Neural cell (in vitro differentiated cells): ENCODE measurements around the gene PADI2.

Experiments
- EP300 ChIP-seq: fragments of 450-650 bp; conservative IDR thresholded peaks from 2 replicates; pipeline ENCODE4 v1.6.1; 2014; ENCODE audit warnings: antibody characterized with exemption, mild to moderate bottlenecking, moderate library complexity; ENCODE audit not compliant: poor library complexity, severe bottlenecking
- EZH2 ChIP-seq: fragments of 200-600, 300-800 bp; shearing (Covaris generic), sonication (generic); IDR thresholded peaks from 2 replicates; pipeline ENCODE4 v1.6.1; 2014; ENCODE audit warnings: antibody characterized with exemption, low read length, borderline replicate concordance, mild to moderate bottlenecking; ENCODE audit not compliant: insufficient read depth, poor library complexity, severe bottlenecking
- POLR2AphosphoS5 ChIP-seq: IDR thresholded peaks from 2 replicates; pipeline ENCODE4 v1.6.1; 2012
- RAD21 ChIP-seq: fragments of 450-650 bp; conservative IDR thresholded peaks from 2 replicates; pipeline ENCODE4 v1.6.1; 2014; ENCODE audit warnings: antibody characterized with exemption, mild to moderate bottlenecking, moderate library complexity
- SMC3 ChIP-seq: fragments of 450-650 bp; conservative IDR thresholded peaks from 2 replicates; pipeline ENCODE4 v1.6.1; 2014; ENCODE audit warnings: antibody characterized with exemption, mild to moderate bottlenecking, moderate library complexity; ENCODE audit not compliant: poor library complexity
- TAF1 ChIP-seq: IDR thresholded peaks from 2 replicates; pipeline ENCODE4 v1.6.1; 2012; ENCODE audit warnings: low read depth
- TF ChIP-seq, protein P1 (sequence below): fragments of 450-650 bp; IDR thresholded peaks from 2 replicates; pipeline ENCODE4 v1.5.1; 2014; ENCODE audit warnings: antibody characterized with exemption, mild to moderate bottlenecking, moderate library complexity; ENCODE audit not compliant: poor library complexity, severe bottlenecking
- TF ChIP-seq, protein P2 (sequence below): IDR thresholded peaks from 2 replicates; pipeline ENCODE4 v1.6.1; 2012; ENCODE audit warnings: borderline replicate concordance

DNA sequence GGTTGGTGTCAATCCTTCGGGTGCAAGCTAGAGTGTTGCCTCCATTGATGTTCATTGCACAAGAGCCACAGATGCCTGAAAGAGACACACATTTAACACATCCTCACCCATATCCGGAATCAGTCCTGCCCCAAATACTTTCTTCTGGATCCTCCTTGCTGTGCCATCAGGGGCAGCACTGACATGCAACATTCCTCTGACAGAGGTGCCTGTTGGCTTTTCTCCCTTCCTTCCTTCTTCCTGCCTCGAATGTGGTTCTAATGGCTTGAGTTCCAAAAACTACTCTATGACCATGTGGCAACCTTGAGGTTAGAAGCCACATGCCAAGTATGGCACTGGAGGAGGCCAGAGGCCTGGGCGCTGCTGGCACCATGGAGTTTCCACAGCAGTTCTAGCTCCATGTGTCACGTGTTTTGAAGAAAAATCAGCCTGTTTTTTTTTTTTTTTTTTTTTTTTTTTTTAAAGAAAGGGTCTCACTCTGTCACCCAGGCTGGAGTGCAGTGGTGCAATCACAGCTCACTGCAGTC is 90.5 kb downstream of the PADI2 start:
- TF ChIP-seq, protein P1, sequence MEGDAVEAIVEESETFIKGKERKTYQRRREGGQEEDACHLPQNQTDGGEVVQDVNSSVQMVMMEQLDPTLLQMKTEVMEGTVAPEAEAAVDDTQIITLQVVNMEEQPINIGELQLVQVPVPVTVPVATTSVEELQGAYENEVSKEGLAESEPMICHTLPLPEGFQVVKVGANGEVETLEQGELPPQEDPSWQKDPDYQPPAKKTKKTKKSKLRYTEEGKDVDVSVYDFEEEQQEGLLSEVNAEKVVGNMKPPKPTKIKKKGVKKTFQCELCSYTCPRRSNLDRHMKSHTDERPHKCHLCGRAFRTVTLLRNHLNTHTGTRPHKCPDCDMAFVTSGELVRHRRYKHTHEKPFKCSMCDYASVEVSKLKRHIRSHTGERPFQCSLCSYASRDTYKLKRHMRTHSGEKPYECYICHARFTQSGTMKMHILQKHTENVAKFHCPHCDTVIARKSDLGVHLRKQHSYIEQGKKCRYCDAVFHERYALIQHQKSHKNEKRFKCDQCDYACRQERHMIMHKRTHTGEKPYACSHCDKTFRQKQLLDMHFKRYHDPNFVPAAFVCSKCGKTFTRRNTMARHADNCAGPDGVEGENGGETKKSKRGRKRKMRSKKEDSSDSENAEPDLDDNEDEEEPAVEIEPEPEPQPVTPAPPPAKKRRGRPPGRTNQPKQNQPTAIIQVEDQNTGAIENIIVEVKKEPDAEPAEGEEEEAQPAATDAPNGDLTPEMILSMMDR = no peak
- TF ChIP-seq POLR2AphosphoS5 (no peak), EP300 (no peak), EZH2 (no peak), SMC3 (no peak), RAD21 (no peak), TAF1 (no peak)
- TF ChIP-seq, protein P2, sequence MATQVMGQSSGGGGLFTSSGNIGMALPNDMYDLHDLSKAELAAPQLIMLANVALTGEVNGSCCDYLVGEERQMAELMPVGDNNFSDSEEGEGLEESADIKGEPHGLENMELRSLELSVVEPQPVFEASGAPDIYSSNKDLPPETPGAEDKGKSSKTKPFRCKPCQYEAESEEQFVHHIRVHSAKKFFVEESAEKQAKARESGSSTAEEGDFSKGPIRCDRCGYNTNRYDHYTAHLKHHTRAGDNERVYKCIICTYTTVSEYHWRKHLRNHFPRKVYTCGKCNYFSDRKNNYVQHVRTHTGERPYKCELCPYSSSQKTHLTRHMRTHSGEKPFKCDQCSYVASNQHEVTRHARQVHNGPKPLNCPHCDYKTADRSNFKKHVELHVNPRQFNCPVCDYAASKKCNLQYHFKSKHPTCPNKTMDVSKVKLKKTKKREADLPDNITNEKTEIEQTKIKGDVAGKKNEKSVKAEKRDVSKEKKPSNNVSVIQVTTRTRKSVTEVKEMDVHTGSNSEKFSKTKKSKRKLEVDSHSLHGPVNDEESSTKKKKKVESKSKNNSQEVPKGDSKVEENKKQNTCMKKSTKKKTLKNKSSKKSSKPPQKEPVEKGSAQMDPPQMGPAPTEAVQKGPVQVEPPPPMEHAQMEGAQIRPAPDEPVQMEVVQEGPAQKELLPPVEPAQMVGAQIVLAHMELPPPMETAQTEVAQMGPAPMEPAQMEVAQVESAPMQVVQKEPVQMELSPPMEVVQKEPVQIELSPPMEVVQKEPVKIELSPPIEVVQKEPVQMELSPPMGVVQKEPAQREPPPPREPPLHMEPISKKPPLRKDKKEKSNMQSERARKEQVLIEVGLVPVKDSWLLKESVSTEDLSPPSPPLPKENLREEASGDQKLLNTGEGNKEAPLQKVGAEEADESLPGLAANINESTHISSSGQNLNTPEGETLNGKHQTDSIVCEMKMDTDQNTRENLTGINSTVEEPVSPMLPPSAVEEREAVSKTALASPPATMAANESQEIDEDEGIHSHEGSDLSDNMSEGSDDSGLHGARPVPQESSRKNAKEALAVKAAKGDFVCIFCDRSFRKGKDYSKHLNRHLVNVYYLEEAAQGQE = no peak
